ENCODE measurements around the gene IL4R.
"Not testable (repeated sequence)": the region's sequence is repeated elsewhere in the genome, so short reads cannot be mapped to it uniquely, and the experiment has no call there.

IL4R gene

DNA sequence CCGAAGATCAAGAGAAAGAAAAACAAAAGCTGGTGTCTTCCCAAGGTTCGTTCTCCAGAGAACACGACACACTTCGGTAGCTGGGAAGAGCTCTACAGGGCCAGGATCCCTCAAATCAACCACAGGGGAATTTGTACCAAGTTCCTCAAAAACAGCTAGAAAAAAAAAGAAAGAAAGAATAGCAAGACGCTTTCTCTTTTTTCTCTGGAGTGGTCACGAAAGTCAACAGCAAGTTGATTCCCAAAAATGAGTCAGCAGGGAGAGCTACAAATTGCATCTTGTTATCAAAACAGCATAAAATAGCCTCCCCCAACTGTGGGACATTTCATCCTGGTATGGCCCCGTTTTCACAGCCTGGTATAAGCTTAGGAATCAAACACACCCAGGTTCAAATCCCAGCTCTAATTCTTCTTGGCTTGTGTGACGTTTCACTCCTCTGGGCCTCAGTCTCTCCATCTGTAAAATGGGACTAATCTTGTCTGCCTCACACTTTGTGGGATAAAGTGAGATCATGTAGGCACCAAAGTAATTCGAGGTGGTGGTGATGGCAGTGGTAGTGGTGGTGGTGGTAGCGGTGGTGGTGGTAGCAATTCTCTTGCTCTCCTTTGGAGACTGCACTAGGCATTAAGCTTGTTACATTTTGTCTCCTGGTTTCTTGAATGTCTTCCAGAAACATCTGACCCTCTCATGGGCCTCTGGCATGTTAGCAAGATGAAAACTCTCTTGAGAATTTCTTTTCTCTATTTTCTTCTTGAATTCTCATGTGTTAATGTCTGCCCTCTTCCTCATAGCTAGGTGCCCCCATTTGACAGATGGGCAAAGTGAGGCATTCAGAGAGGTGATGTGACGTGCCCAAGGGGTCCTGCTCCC, 87.2 kb downstream of the IL4R start:
- no peaks in the 10 kb centered on the region for H3K36me3 ChIP-seq (replicated peaks)
- H3K27me3 ChIP-seq (ENCODE audit: low read depth), result peaks cover 10% of the 10 kb centered on the region; the same call in 1 of the 2 replicates
- no peaks in the 10 kb centered on the region for H3K4me1 ChIP-seq
- in situ Hi-C loops (cut with MboI; ENCODE audit: low sequenced_read_pairs), result no loop called here
- H3K9me3 ChIP-seq, result no peaks in the 10 kb centered on the region
- DNase-seq (ENCODE audit: low spot score in 2 of 2), result no peak
- no peak overlapping the region for H3K4me3 ChIP-seq

GRCh38 chr16:27401768-27402568, 88.2 kb downstream of the IL4R start, which contains the start of gene IL21R:
IL21R (plus strand) TSS chr16:27402174; CDS start chr16:27430072, 27,898 bp downstream.
- H3K27me3 ChIP-seq (ENCODE audit: low read depth), result peaks cover 10% of the 10 kb centered on the region; the same call in 1 of the 2 replicates
- H3K9me3 ChIP-seq, result no peaks in the 10 kb centered on the region
- DNase-seq (ENCODE audit: low spot score in 2 of 2), result no peak
- H3K4me1 ChIP-seq, result no peaks in the 10 kb centered on the region
- no peaks in the 10 kb centered on the region for H3K36me3 ChIP-seq (replicated peaks)
- H3K4me3 ChIP-seq, result no peak within 1 kb of the TSS
- in situ Hi-C loops (cut with MboI; ENCODE audit: low sequenced_read_pairs), result no loop called here

- Histone ChIP-seq H3K4me3 (no peak overlapping the region), H3K9me3 (no peaks in the 10 kb centered on the region), H3K4me1 (no peaks in the 10 kb centered on the region), H3K36me3 (replicated peaks) (no peaks in the 10 kb centered on the region), H3K27me3 (ENCODE audit: low read depth) (peaks cover 10% of the 10 kb centered on the region; the same call in 1 of the 2 replicates)
- no peak for DNase-seq (ENCODE audit: low spot score in 2 of 2)
- in situ Hi-C loops (cut with MboI; ENCODE audit: low sequenced_read_pairs), result no loop called here
These were observed 88.8 kb downstream of the IL4R start for GRCh38 chr16:27402569-27402963.

- Histone ChIP-seq H3K9me3 (no peaks in the 10 kb centered on the region), H3K36me3 (replicated peaks) (no peaks in the 10 kb centered on the region), H3K4me1 (no peaks in the 10 kb centered on the region), H3K4me3 (no peak overlapping the region), H3K27me3 (ENCODE audit: low read depth) (peaks cover 10% of the 10 kb centered on the region; the same call in 1 of the 2 replicates)
- in situ Hi-C loops (cut with MboI; ENCODE audit: low sequenced_read_pairs), result no loop called here
- no peak for DNase-seq (ENCODE audit: low spot score in 2 of 2)
These were observed 89.3 kb downstream of the IL4R start for GRCh38 chr16:27402964-27403600.

DNA sequence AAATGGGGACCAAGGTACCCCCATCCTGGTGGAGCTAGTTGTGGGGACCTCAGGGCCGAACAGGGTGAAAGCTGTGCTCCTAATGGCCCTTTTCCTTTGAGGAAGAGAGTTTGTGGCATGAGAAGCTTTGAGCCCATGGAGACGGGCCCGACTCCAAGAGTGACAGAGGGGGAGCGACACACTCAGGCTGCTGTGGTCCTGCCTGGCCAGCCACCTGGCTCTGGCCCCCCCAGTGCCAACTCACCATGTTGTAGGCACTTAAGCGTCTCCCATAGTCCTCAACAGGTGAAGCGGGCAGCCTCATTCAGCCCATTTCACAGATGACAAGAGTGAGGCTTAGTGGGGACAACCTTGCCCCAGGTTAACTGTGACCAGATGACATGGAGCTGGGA, 89.8 kb downstream of the IL4R start:
- H3K4me3 ChIP-seq, result no peak overlapping the region
- H3K36me3 ChIP-seq (replicated peaks), result no peaks in the 10 kb centered on the region
- H3K4me1 ChIP-seq, result no peaks in the 10 kb centered on the region
- no peaks in the 10 kb centered on the region for H3K9me3 ChIP-seq
- H3K27me3 ChIP-seq (ENCODE audit: low read depth), result peaks cover 10% of the 10 kb centered on the region; the same call in 1 of the 2 replicates
- in situ Hi-C loops (cut with MboI; ENCODE audit: low sequenced_read_pairs), result no loop called here
- DNase-seq (ENCODE audit: low spot score in 2 of 2), result no peak

DNA sequence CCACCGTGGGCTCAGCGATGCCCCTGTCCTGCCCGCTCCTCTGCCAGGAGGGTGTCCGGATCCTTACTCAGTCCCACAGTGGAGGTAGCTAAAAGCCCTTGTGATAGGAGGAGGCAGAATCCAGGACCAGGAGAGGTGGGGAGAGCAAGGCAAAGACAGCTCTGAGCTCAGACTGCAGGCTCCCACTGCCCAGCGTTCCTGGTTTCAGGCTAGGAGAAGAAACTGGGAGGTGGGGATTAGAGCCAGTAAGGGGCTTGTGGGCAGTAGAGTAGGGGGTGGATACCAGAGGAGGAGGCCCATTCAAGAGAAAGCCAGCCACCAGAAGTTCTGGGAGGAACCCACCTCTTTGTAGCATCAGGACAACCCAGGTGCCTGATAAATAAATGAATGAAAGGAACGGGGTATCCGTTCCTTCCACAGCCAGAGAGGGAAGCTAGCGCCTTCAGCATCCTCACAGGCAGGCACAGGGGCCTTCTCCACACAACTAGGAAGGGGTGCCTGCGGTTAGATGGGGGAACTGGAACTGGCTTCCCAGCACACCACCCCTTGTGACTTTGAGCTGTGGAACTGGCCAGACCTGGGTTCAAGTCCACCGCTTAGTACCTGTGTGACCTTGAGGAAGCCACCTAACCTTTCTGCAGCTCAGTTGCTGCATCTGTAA, 90.5 kb downstream of the IL4R start:
- in situ Hi-C loops (cut with MboI; ENCODE audit: low sequenced_read_pairs), result no loop called here
- no peaks in the 10 kb centered on the region for H3K36me3 ChIP-seq (replicated peaks)
- no peaks in the 10 kb centered on the region for H3K9me3 ChIP-seq
- no peak for DNase-seq (ENCODE audit: low spot score in 2 of 2)
- no peaks in the 10 kb centered on the region for H3K4me1 ChIP-seq
- H3K27me3 ChIP-seq (ENCODE audit: low read depth), result peaks cover 10% of the 10 kb centered on the region; the same call in 1 of the 2 replicates
- no peak overlapping the region for H3K4me3 ChIP-seq

- no peaks in the 10 kb centered on the region for H3K36me3 ChIP-seq (replicated peaks)
- DNase-seq (ENCODE audit: low spot score in 2 of 2), result no peak
- in situ Hi-C loops (cut with MboI; ENCODE audit: low sequenced_read_pairs), result no loop called here
- no peaks in the 10 kb centered on the region for H3K9me3 ChIP-seq
- H3K4me3 ChIP-seq, result no peak overlapping the region
- peaks cover 10% of the 10 kb centered on the region; the same call in 1 of the 2 replicates for H3K27me3 ChIP-seq (ENCODE audit: low read depth)
- H3K4me1 ChIP-seq, result no peaks in the 10 kb centered on the region
These were observed 92.0 kb downstream of the IL4R start for GRCh38 chr16:27405546-27406451.

DNA sequence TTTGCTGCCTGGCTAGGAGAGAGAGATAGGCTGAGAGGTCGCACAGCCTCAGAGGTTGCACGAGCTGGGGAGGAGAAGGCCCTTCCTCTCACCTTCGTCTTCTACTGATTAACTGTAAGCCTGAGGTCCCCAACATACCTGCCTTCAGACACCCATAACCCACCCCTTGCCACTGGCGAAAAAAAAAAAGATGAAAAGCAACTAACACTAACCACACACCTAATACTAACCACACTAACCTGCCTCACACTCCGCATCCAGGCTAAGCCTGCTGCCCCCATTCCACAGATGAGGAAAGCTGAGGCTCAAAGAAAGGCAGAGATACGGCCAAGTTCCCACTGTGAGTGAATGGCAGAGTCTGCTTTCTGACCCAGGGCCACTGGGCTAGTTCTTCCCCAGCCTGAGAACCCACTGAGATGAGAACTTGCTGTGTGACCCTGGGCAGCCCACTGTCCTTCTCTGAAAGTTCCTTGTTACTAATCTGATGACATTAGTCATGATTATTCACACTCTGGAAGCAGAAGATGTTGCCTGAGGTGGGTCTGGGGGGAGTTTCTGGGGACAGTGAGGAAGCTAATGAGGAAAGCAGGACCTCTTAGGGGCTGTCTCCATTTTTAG, 92.8 kb downstream of the IL4R start:
- Histone ChIP-seq H3K4me3 (no peak overlapping the region), H3K27me3 (ENCODE audit: low read depth) (peaks cover 8% of the 10 kb centered on the region; the same call in 1 of the 2 replicates), H3K9me3 (no peaks in the 10 kb centered on the region), H3K36me3 (replicated peaks) (no peaks in the 10 kb centered on the region), H3K4me1 (no peaks in the 10 kb centered on the region)
- DNase-seq (ENCODE audit: low spot score in 2 of 2), result no peak
- in situ Hi-C loops (cut with MboI; ENCODE audit: low sequenced_read_pairs), result no loop called here

- H3K4me3 ChIP-seq, result no peak overlapping the region
- in situ Hi-C loops (cut with MboI; ENCODE audit: low sequenced_read_pairs), result no loop called here
- H3K9me3 ChIP-seq, result no peaks in the 10 kb centered on the region
- H3K36me3 ChIP-seq (replicated peaks), result no peaks in the 10 kb centered on the region
- H3K4me1 ChIP-seq, result no peaks in the 10 kb centered on the region
- no peak for DNase-seq (ENCODE audit: low spot score in 2 of 2)
- peaks cover 3% of the 10 kb centered on the region; the same call in 1 of the 2 replicates for H3K27me3 ChIP-seq (ENCODE audit: low read depth)
These were observed 93.4 kb downstream of the IL4R start for GRCh38 chr16:27407133-27407532.

DNA sequence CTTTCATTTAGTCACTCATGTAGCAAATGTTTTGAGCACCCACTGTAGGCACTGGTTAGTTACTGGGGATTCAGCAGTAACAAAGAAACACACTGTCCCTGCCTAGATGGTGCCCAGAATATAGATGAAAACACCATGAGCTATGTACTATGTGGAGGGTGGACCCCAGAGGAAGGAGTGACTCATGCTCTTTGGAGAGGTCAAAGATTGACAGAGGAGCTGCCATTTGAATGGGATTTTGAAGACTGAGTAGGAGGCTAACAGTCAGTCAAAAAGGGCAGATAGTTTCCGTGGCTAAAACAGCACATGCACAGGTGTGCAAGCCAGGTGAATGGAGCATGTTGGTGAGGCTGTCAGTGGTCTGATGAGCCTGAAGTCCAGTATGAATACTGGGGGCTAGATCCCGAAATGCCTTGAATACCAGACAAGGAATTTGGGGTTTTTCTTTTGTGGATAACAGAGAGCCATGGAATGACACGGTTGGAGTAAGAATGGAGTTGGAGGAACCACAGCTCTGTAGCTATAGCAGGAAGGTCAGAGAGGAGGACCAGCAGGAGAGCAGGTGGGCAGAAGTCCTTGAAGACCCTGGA, 94.3 kb downstream of the IL4R start:
- Histone ChIP-seq H3K27me3 (ENCODE audit: low read depth) (no peaks in the 10 kb centered on the region), H3K4me3 (no peak overlapping the region), H3K36me3 (replicated peaks) (no peaks in the 10 kb centered on the region), H3K4me1 (no peaks in the 10 kb centered on the region), H3K9me3 (no peaks in the 10 kb centered on the region)
- no peak for DNase-seq (ENCODE audit: low spot score in 2 of 2)
- in situ Hi-C loops (cut with MboI; ENCODE audit: low sequenced_read_pairs), result no loop called here

- Histone ChIP-seq H3K36me3 (replicated peaks) (no peaks in the 10 kb centered on the region), H3K4me3 (no peak overlapping the region), H3K9me3 (no peaks in the 10 kb centered on the region), H3K4me1 (no peaks in the 10 kb centered on the region), H3K27me3 (ENCODE audit: low read depth) (no peaks in the 10 kb centered on the region)
- in situ Hi-C loops (cut with MboI; ENCODE audit: low sequenced_read_pairs), result no loop called here
- no peak for DNase-seq (ENCODE audit: low spot score in 2 of 2)
These were observed 94.8 kb downstream of the IL4R start for GRCh38 chr16:27408602-27409031.

DNA sequence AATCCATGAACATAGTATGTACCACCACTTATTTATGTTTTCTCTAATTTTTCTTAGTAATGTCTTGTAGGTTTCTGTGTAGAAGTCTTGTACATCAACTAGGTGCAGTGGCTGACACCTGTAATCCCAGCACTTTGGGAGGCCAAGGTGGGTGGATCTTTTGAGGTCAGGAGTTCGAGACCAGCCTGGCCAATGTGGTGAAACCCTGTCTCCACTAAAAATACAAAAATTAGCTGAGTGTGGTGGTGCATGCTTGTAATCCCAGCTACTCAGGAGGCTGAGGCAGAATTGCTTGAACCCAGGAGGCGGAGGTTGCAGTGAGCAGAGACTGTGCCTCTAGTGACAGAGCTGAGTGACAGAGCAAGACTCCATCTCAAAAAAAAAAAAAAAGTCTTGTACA, 96.2 kb downstream of the IL4R start:
- H3K4me1 ChIP-seq; H3K4me3 ChIP-seq; H3K27me3 ChIP-seq (ENCODE audit: low read depth); H3K9me3 ChIP-seq; DNase-seq (ENCODE audit: low spot score in 2 of 2); in situ Hi-C loops (cut with MboI; ENCODE audit: low sequenced_read_pairs); H3K36me3 ChIP-seq (replicated peaks): not testable (repeated sequence)

Measured in HAP-1 (cell line).